H1 (cell line): ENCODE results near the gene MGAT5. TPM values are rescaled to one million over a fixed set of nuclear protein-coding genes. Genes with fewer than 3 reads are reported as not detected.

ENCODE experiments used
- CTCF ChIA-PET: fragments of 300-600 bp; sonication (Branson Sonifier 250); formaldehyde crosslinking; loops from one replicate; lab custom pipeline; 2021; ENCODE audit not compliant: partially characterized antibody; lab: Charles Lee
- POLR2A ChIA-PET: fragments of 300-600 bp; sonication (Branson Sonifier 250); formaldehyde crosslinking; loops from one replicate; lab custom pipeline; 2021; ENCODE audit warnings: inconsistent platforms; ENCODE audit not compliant: partially characterized antibody; lab: Charles Lee
- DNase-seq, 2 experiments: peaks; one replicate each; pipeline versions ENCODE4 v3.0.0 to v3.0.0-alpha.2; 2010 to 2022; ENCODE audit warnings: low spot score in 2 of 2, low read depth in 1 of 2, mixed read lengths in 1 of 2
- FAIRE-seq: peaks from 2 replicates; lab custom pipeline; 2011; peaks lifted over from hg19 to GRCh38; lab: Jason Lieb, UNC
- H2AFZ ChIP-seq: 2 replicates; pipeline ENCODE4 v1.8.1; 2012; ENCODE audit warnings: low read length, inconsistent platforms
- H2AK5ac ChIP-seq: 2 replicates; pipeline ENCODE4 v1.6.1; 2013; ENCODE audit warnings: low read depth, low read length
- H2BK120ac ChIP-seq: replicated peaks from 2 replicates; pipeline ENCODE3; 2013; ENCODE audit warnings: low read depth, low read length, inconsistent platforms
- H2BK12ac ChIP-seq: 2 replicates; pipeline ENCODE4 v1.6.1; 2013; ENCODE audit warnings: low read depth, low read length
- H2BK15ac ChIP-seq: 2 replicates; pipeline ENCODE4 v1.6.1; 2013; ENCODE audit warnings: low read length
- H2BK20ac ChIP-seq: 2 replicates; pipeline ENCODE4 v1.6.1; 2013; ENCODE audit warnings: low read length
- H2BK5ac ChIP-seq: 2 replicates; pipeline ENCODE4 v1.6.1; 2013; ENCODE audit warnings: low read depth, low read length
- H3K14ac ChIP-seq: 2 replicates; pipeline ENCODE4 v1.6.1; 2013; ENCODE audit warnings: inconsistent platforms; ENCODE audit not compliant: insufficient read length
- H3K18ac ChIP-seq: 2 replicates; pipeline ENCODE4 v1.6.1; 2013; ENCODE audit warnings: low read length; ENCODE audit errors: extremely low read depth
- H3K23ac ChIP-seq: 2 replicates; pipeline ENCODE4 v1.6.1; 2013; ENCODE audit warnings: inconsistent platforms; ENCODE audit not compliant: insufficient read length
- H3K23me2 ChIP-seq: 2 replicates; pipeline ENCODE4 v1.6.1; 2013; ENCODE audit warnings: low read depth, low read length
- H3K27ac ChIP-seq: 2 replicates; pipeline ENCODE4 v1.6.1; 2011; ENCODE audit warnings: low read depth, low read length, inconsistent platforms
- H3K27me3 ChIP-seq, 4 experiments: replicated peaks in 1 of 4; 1 replicate in 1 of 4; 2 replicates in 3 of 4; pipeline versions ENCODE4 v1.6.1 to v1.8.1; 2011 to 2013; ENCODE audit warnings: low read length in 3 of 4, mild to moderate bottlenecking in 3 of 4, inconsistent platforms in 2 of 4, mixed read lengths in 2 of 4, moderate library complexity in 1 of 4; ENCODE audit not compliant: control insufficient read depth in 3 of 4, insufficient read depth in 3 of 4; ENCODE audit errors: extremely low read depth in 1 of 4
- H3K36me3 ChIP-seq, 4 experiments: 2 replicates each; pipeline versions ENCODE4 v1.6.1 to v1.8.1; 2011 to 2013; ENCODE audit warnings: mild to moderate bottlenecking in 4 of 4, low read length in 3 of 4, moderate library complexity in 2 of 4, control low read depth in 1 of 4, inconsistent platforms in 1 of 4; ENCODE audit not compliant: insufficient read depth in 4 of 4, control insufficient read depth in 2 of 4
- H3K4ac ChIP-seq: replicated peaks from 2 replicates; pipeline ENCODE3; 2013; ENCODE audit warnings: low read length, low read depth, mixed read lengths, inconsistent platforms; ENCODE audit not compliant: insufficient read length
- H3K4me1 ChIP-seq, 4 experiments: replicated peaks in 1 of 4; 1 replicate in 1 of 4; 2 replicates in 3 of 4; pipeline versions ENCODE4 v1.6.1 to v1.8.1; 2011 to 2013; ENCODE audit warnings: low read length in 3 of 4, inconsistent platforms in 2 of 4, mixed read lengths in 1 of 4; ENCODE audit not compliant: insufficient read depth in 4 of 4, control insufficient read depth in 3 of 4
- H3K4me2 ChIP-seq, 2 experiments: 2 replicates each; pipeline versions ENCODE4 v1.6.1 to v1.8.1; 2011 to 2013; ENCODE audit warnings: low read depth in 2 of 2, low read length in 2 of 2, control low read depth in 1 of 2, inconsistent platforms in 1 of 2, mild to moderate bottlenecking in 1 of 2; ENCODE audit not compliant: insufficient read depth in 1 of 2
- H3K4me3 ChIP-seq, 4 experiments: fragments of 200-600, 300-600 bp in 1 of 4; sonication (generic), shearing (Covaris generic), sonication (Bioruptor Twin) in 1 of 4; 2 replicates each; pipeline versions ENCODE4 v1.5.1 to v1.8.1; 2011 to 2016; ENCODE audit warnings: low read length in 4 of 4, low read depth in 3 of 4, control low read depth in 2 of 4, inconsistent platforms in 2 of 4, mild to moderate bottlenecking in 2 of 4, mixed read lengths in 1 of 4, moderate library complexity in 1 of 4; ENCODE audit not compliant: insufficient read depth in 2 of 4; ENCODE audit errors: extremely low read depth in 1 of 4
- H3K56ac ChIP-seq: replicated peaks from 2 replicates; pipeline ENCODE3; 2013; ENCODE audit warnings: low read depth, mild to moderate bottlenecking, mixed read lengths, low read length, inconsistent platforms; ENCODE audit not compliant: insufficient read length
- H3K79me1 ChIP-seq: 2 replicates; pipeline ENCODE4 v1.6.1; 2013; ENCODE audit warnings: low read depth, low read length, control low read depth
- H3K79me2 ChIP-seq, 2 experiments: 2 replicates each; pipeline versions ENCODE4 v1.6.1 to v1.8.1; 2012 to 2013; ENCODE audit warnings: low read length in 2 of 2, mild to moderate bottlenecking in 2 of 2, inconsistent platforms in 1 of 2; ENCODE audit not compliant: insufficient read depth in 2 of 2, control insufficient read depth in 1 of 2
- H3K9ac ChIP-seq, 4 experiments: replicated peaks in 1 of 4; 1 replicate in 1 of 4; 2 replicates in 3 of 4; pipeline versions ENCODE4 v1.6.1 to v1.8.1; 2011 to 2013; ENCODE audit warnings: low read depth in 3 of 4, low read length in 3 of 4, control low read depth in 2 of 4, mild to moderate bottlenecking in 2 of 4, moderate library complexity in 2 of 4, inconsistent platforms in 1 of 4; ENCODE audit errors: extremely low read depth in 1 of 4
- H3K9me3 ChIP-seq, 2 experiments: 2 replicates each; pipeline versions ENCODE4 v1.6.1 to v1.8.1; 2012 to 2013; ENCODE audit warnings: mild to moderate bottlenecking in 2 of 2, moderate library complexity in 2 of 2, control low read depth in 1 of 2, inconsistent platforms in 1 of 2, low read depth in 1 of 2, low read length in 1 of 2, mixed read lengths in 1 of 2; ENCODE audit not compliant: insufficient read depth in 2 of 2
- H4K20me1 ChIP-seq, 2 experiments: replicated peaks in 1 of 2; 2 replicates each; pipeline versions ENCODE3 to v1.8.1; 2011 to 2013; ENCODE audit warnings: inconsistent platforms in 2 of 2, low read length in 2 of 2, mild to moderate bottlenecking in 1 of 2; ENCODE audit not compliant: insufficient read depth in 2 of 2, control insufficient read depth in 1 of 2
- H4K5ac ChIP-seq: 2 replicates; pipeline ENCODE4 v1.6.1; 2013; ENCODE audit warnings: low read length, low read depth, mixed read lengths, inconsistent platforms; ENCODE audit not compliant: insufficient read length
- H4K8ac ChIP-seq: 2 replicates; pipeline ENCODE4 v1.8.0; 2013; ENCODE audit warnings: mild to moderate bottlenecking, moderate library complexity, low read length, inconsistent platforms; ENCODE audit not compliant: insufficient read depth; ENCODE audit errors: extremely low read depth
- H4K91ac ChIP-seq: replicated peaks from 2 replicates; pipeline ENCODE3; 2013; ENCODE audit warnings: low read length, mixed read lengths, inconsistent platforms; ENCODE audit not compliant: insufficient read length
- CBX8 ChIP-seq: fragments of 300-800, 300-1000 bp; sonication (generic); IDR thresholded peaks from 2 replicates; pipeline ENCODE4 v1.7.1; 2016; ENCODE audit warnings: low read depth, low read length, borderline replicate concordance
- CHD1 ChIP-seq: IDR thresholded peaks from 2 replicates; pipeline ENCODE4 v1.6.1; 2012; ENCODE audit warnings: low read depth, low read length, improper control_type of control experiment
- CREB1 ChIP-seq: IDR thresholded peaks from 2 replicates; pipeline ENCODE4 v1.6.1; 2012; ENCODE audit warnings: inconsistent platforms
- EZH2 ChIP-seq: fragments of 200-600 bp; sonication (generic); IDR thresholded peaks from 2 replicates; pipeline ENCODE4 v1.7.1; 2012; ENCODE audit warnings: low read depth, mild to moderate bottlenecking, moderate library complexity, low read length, inconsistent platforms; ENCODE audit not compliant: severe bottlenecking
- GABPA ChIP-seq: IDR thresholded peaks from 2 replicates; pipeline ENCODE4 v1.6.1; 2011; ENCODE audit warnings: mild to moderate bottlenecking, low read length, moderate library complexity, borderline replicate concordance; ENCODE audit not compliant: insufficient read depth
- KDM1A ChIP-seq: fragments of 200-600, 300-600 bp; sonication (generic); IDR thresholded peaks from 2 replicates; pipeline ENCODE4 v1.7.1; 2016; ENCODE audit warnings: mild to moderate bottlenecking, low read length, borderline replicate concordance
- PHF8 ChIP-seq: fragments of 200-600 bp; sonication (generic); conservative IDR thresholded peaks from 2 replicates; pipeline ENCODE4 v1.7.1; 2012; ENCODE audit warnings: low read depth, mild to moderate bottlenecking, inconsistent platforms, low read length, moderate library complexity
- USF2 ChIP-seq: IDR thresholded peaks from 2 replicates; pipeline ENCODE4 v1.6.1; 2011; ENCODE audit warnings: low read length, improper control_type of control experiment
- WGBS, 2 experiments: shearing (Covaris generic) in 1 of 2; methylation state at CpG; one replicate each; pipeline versions ENCODE4 v1.1.6 to v1.1.7; 2013 to 2015; ENCODE audit warnings: low lambda C conversion rate in 2 of 2, mixed read lengths in 2 of 2, inconsistent platforms in 1 of 2, low coverage in 1 of 2, missing lambda C conversion rate in 1 of 2; ENCODE audit not compliant: insufficient replicate concordance in 2 of 2, insufficient coverage in 1 of 2, insufficient read length in 1 of 2; ENCODE audit errors: extremely low coverage in 1 of 2, missing lambda C conversion rate in 1 of 2; 5-methylcytosine and 5-hydroxymethylcytosine counted together
- polyA plus RNA-seq, 7 experiments: library from polyadenylated mRNA; depleted of rRNA in 3 of 7; stranded (reverse) in 5 of 7; unstranded in 2 of 7; fragments of >200 nt in 5 of 7; fragments of 200-250 nt in 2 of 7; gene quantifications; 1 replicate in 5 of 7; 2 replicates in 1 of 7; 4 replicates in 1 of 7; pipeline versions ENCODE4 v1.2.1 to v1.2.3, GENCODE V29; 2011 to 2013; ENCODE audit warnings: missing spikeins in 2 of 7, mixed read lengths in 2 of 7
- total RNA-seq: library from RNA; stranded (reverse); fragmentation: NEBNext Ultra II Directional; extraction: Animal tissue kit (Norgen Biotek cat#: 25700); gene quantifications from 2 replicates; pipeline ENCODE4 v1.2.1, GENCODE V29; 2021

The MGAT5 gene
- total and polyA plus RNA-seq, 2 of the 8 experiments (the other 6 are each of a cell fraction or from before 2014, with no cell fraction given): 11.2 to 49.2 TPM

GRCh38 chr2:134273256-134273983 lies 19.5 kb downstream of the MGAT5 start:
- POLR2A ChIA-PET: no interaction called here
- WGBS, 2 experiments: 90% methylated on average over 4 of the region's 4 CpGs; no CpG with 5 or more reads in 1 of the 2 experiments
- TF ChIP-seq USF2: no peak
- no peak for TF ChIP-seq KDM1A
- TF ChIP-seq EZH2: no peak
- no peak for TF ChIP-seq CBX8
- TF ChIP-seq GABPA: no peak
- TF ChIP-seq CHD1: no peak
- no peak for TF ChIP-seq CREB1
- no peak for TF ChIP-seq PHF8

More at GRCh38 chr2:134273256-134273983, 19.5 kb downstream of the MGAT5 start:
- Histone ChIP-seq H3K18ac (no peak overlapping the region), H3K4me1 (peaks cover 0 to 2% (median 0%) of the 10 kb centered on the region in 4 experiments; a peak in 1 of 7 replicates), H2BK20ac (no peak overlapping the region), H3K9ac (no peak overlapping the region), H4K5ac (no peak overlapping the region), H3K79me2 (no peaks in the 10 kb centered on the region), H2AK5ac (no peak overlapping the region), H3K27ac (no peak overlapping the region), H2BK5ac (no peak overlapping the region), H2BK12ac (no peak overlapping the region), H3K23me2 (no peaks in the 10 kb centered on the region), H3K23ac (no peak overlapping the region), H2AFZ (no peak overlapping the region), H3K79me1 (no peaks in the 10 kb centered on the region), H2BK15ac (no peak overlapping the region), H4K8ac (no peak overlapping the region), H3K9me3 (no peaks in the 10 kb centered on the region), H3K4me2 (no peak overlapping the region), H3K14ac (no peak overlapping the region), H3K36me3 (peaks cover 0 to 6% (median 0%) of the 10 kb centered on the region in 4 experiments; a peak in 1 of 8 replicates), H4K91ac (no peak overlapping the region), H3K4me3 (no peak overlapping the region), H4K20me1 (peaks cover 11% of the 10 kb centered on the region in 2 experiments), H2BK120ac (no peak overlapping the region), H3K4ac (no peak overlapping the region), H3K56ac (no peak overlapping the region), H3K27me3 (no peaks in the 10 kb centered on the region; a peak in 2 of 7 replicates)
- DNase-seq (no peak), FAIRE-seq (no peak)
- CTCF ChIA-PET: interaction anchor here (1.0 to 1.9 kb wide), 6 partner anchors 8 to 178 kb away, joined by 3 to 7 read pairs (median 4); no protein-coding TSS in a partner anchor
